ENCODE results near the gene TRIM63. TPM values are rescaled to one million over a fixed set of nuclear protein-coding genes. Genes with fewer than 3 reads are reported as not detected.

TRIM63 gene
- total RNA-seq, 1 experiment from 2014 or later = not detected

GRCh38 chr1:26079178-26079563, 11.7 kb upstream of the TRIM63 start:
- intact Hi-C loops (cut with micrococcal nuclease) = no loop called here
- DNase-seq (no peak), ATAC-seq (no peak)
- ChIA-PET CTCF (no interaction called here), POLR2A (ENCODE audit: unreplicated experiment) (no interaction called here)
- no peak overlapping the region for H3K9ac ChIP-seq (ENCODE audit: low read length)
- no peak overlapping the region for H3K27ac ChIP-seq (ENCODE audit: low read length)
- H3K4me2 ChIP-seq (ENCODE audit: low read length) = no peak overlapping the region
- H3K36me3 ChIP-seq (ENCODE audit: low read depth, low read length) = no peaks in the 10 kb centered on the region
- no peaks in the 10 kb centered on the region for H3K9me3 ChIP-seq (ENCODE audit: low read length)
- TF ChIP-seq, protein P1, sequence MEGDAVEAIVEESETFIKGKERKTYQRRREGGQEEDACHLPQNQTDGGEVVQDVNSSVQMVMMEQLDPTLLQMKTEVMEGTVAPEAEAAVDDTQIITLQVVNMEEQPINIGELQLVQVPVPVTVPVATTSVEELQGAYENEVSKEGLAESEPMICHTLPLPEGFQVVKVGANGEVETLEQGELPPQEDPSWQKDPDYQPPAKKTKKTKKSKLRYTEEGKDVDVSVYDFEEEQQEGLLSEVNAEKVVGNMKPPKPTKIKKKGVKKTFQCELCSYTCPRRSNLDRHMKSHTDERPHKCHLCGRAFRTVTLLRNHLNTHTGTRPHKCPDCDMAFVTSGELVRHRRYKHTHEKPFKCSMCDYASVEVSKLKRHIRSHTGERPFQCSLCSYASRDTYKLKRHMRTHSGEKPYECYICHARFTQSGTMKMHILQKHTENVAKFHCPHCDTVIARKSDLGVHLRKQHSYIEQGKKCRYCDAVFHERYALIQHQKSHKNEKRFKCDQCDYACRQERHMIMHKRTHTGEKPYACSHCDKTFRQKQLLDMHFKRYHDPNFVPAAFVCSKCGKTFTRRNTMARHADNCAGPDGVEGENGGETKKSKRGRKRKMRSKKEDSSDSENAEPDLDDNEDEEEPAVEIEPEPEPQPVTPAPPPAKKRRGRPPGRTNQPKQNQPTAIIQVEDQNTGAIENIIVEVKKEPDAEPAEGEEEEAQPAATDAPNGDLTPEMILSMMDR (conservative IDR thresholded peaks at IDR 0.05; ENCODE audit: low read depth, low read length) = no peak
- TF ChIP-seq EZH2phosphoT487 (IDR thresholded peaks at IDR 0.05; ENCODE audit: borderline replicate concordance, low read length) = no peak
- TF ChIP-seq EZH2 (IDR thresholded peaks at IDR 0.05; ENCODE audit: low read length, unreplicated experiment) = no peak
- H3K4me1 ChIP-seq (ENCODE audit: insufficient read depth, low read length) = peaks cover 29% of the 10 kb centered on the region
- BruUV-seq (replicated peaks) = no TSS peak
- no peaks in the 10 kb centered on the region for H3K79me2 ChIP-seq (ENCODE audit: low read length)
- no peaks in the 10 kb centered on the region for H3K27me3 ChIP-seq (ENCODE audit: low read length)
- no peaks in the 10 kb centered on the region for H3K9me2 ChIP-seq (replicated peaks; ENCODE audit: low read length)
- no peaks in the 10 kb centered on the region for H4K20me1 ChIP-seq (ENCODE audit: low read length)
- no peak overlapping the region; the same call in 1 of the 2 replicates for H2AFZ ChIP-seq (ENCODE audit: low read length)
- no peak overlapping the region for H3K4me3 ChIP-seq (ENCODE audit: low read length)
- H3F3A ChIP-seq (ENCODE audit: low read length, unreplicated experiment) = no peaks in the 10 kb centered on the region

DNA sequence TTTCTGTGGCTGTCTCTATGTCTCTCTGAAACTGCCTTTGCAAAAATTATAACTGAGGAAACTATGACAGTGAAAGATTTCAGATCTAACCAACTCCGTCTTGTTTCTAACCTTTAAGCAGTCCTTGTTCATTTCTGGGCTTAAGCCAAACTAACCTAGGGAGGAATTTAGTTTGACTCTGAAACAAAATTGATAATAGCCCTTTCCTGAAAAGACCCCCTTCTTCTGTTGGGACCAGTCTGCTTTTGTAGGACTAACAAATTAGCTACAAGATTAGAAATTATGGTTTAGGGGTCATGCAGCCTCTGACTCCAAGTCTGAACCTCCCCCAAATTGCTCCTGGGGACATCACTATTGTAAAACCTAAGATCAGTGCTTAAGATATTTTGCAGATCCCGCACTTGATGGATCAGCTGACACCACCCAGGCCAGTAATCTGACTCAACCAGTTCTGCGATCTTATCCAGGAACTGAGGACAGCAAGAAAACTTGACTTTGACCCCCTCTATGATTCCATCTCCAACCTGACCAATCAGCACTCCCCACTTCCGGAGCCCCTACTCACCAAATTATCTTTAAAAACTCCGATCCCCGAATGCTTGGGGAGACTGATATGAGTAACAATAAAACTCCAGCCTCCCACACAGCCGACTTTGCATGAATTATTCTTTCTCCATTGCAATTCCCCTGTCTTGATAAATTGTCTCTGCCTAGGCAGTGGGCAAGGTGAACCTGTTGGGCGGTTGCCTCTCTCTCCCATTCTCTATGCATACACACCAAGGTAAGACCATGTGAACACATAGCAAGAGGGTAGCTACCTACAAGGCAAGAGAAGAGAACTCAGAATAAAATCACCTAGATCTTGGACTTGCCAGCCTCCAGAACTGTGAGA, 11.1 kb upstream of the TRIM63 start:
- Histone ChIP-seq H3K27ac (ENCODE audit: low read length) (no peak overlapping the region), H4K20me1 (ENCODE audit: low read length) (no peaks in the 10 kb centered on the region), H3K9ac (ENCODE audit: low read length) (no peak overlapping the region), H3K27me3 (ENCODE audit: low read length) (no peaks in the 10 kb centered on the region), H3K9me3 (ENCODE audit: low read length) (no peaks in the 10 kb centered on the region), H3K4me2 (ENCODE audit: low read length) (peak overlapping the region; percentile 47; the same call in 1 of the 2 replicates), H3K4me1 (ENCODE audit: insufficient read depth, low read length) (peaks cover 26% of the 10 kb centered on the region), H3K79me2 (ENCODE audit: low read length) (no peaks in the 10 kb centered on the region), H2AFZ (ENCODE audit: low read length) (no peak overlapping the region; the same call in 1 of the 2 replicates), H3K4me3 (ENCODE audit: low read length) (no peak overlapping the region), H3K36me3 (ENCODE audit: low read depth, low read length) (no peaks in the 10 kb centered on the region), H3F3A (ENCODE audit: low read length, unreplicated experiment) (no peaks in the 10 kb centered on the region), H3K9me2 (replicated peaks; ENCODE audit: low read length) (no peaks in the 10 kb centered on the region)
- no TSS peak for BruUV-seq (replicated peaks)
- CTCF ChIA-PET = interaction anchor here (0.6 kb wide), 2 partner anchors 73 to 91 kb away, joined by 4 to 5 read pairs; partner anchors contain the start of gene ZNF593
- POLR2A ChIA-PET (ENCODE audit: unreplicated experiment) = interaction anchor here (0.7 kb wide), 1 partner anchor 25 kb away, joined by 14 read pairs; no protein-coding TSS in a partner anchor
- DNase-seq = peak; percentile 45
- intact Hi-C loops (cut with micrococcal nuclease) = no loop called here
- no peak for ATAC-seq
- TF ChIP-seq, protein P1 (conservative IDR thresholded peaks at IDR 0.05; ENCODE audit: low read depth, low read length) = no peak
- TF ChIP-seq EZH2 (IDR thresholded peaks at IDR 0.05; ENCODE audit: low read length, unreplicated experiment) (no peak), EZH2phosphoT487 (IDR thresholded peaks at IDR 0.05; ENCODE audit: borderline replicate concordance, low read length) (no peak)

GRCh38 chr1:26077524-26077923, 10.1 kb upstream of the TRIM63 start:
- DNase-seq = no peak
- Histone ChIP-seq H4K20me1 (ENCODE audit: low read length) (no peaks in the 10 kb centered on the region), H3K9ac (ENCODE audit: low read length) (no peak overlapping the region), H3K9me2 (replicated peaks; ENCODE audit: low read length) (no peaks in the 10 kb centered on the region), H2AFZ (ENCODE audit: low read length) (no peak overlapping the region), H3K27ac (ENCODE audit: low read length) (no peak overlapping the region), H3K27me3 (ENCODE audit: low read length) (no peaks in the 10 kb centered on the region), H3K79me2 (ENCODE audit: low read length) (no peaks in the 10 kb centered on the region), H3K9me3 (ENCODE audit: low read length) (no peaks in the 10 kb centered on the region), H3K4me1 (ENCODE audit: insufficient read depth, low read length) (peaks cover 19% of the 10 kb centered on the region), H3K36me3 (ENCODE audit: low read depth, low read length) (no peaks in the 10 kb centered on the region), H3F3A (ENCODE audit: low read length, unreplicated experiment) (no peaks in the 10 kb centered on the region), H3K4me3 (ENCODE audit: low read length) (no peak overlapping the region), H3K4me2 (ENCODE audit: low read length) (no peak overlapping the region)
- intact Hi-C loops (cut with micrococcal nuclease) = no loop called here
- no peak for ATAC-seq
- CTCF ChIA-PET = no interaction called here
- POLR2A ChIA-PET (ENCODE audit: unreplicated experiment) = no interaction called here
- TF ChIP-seq EZH2 (IDR thresholded peaks at IDR 0.05; ENCODE audit: low read length, unreplicated experiment) (no peak), EZH2phosphoT487 (IDR thresholded peaks at IDR 0.05; ENCODE audit: borderline replicate concordance, low read length) (no peak)
- TF ChIP-seq, protein P1 (conservative IDR thresholded peaks at IDR 0.05; ENCODE audit: low read depth, low read length) = no peak
- BruUV-seq (replicated peaks) = no TSS peak

All from PC-3 (cell line).